ENCODE measurements around the gene HGS. TPM values are rescaled to one million over a fixed set of nuclear protein-coding genes. Genes with fewer than 3 reads are reported as not detected.

HGS gene
- polyA plus RNA-seq, 1 experiment, result 71.5 TPM

GRCh38 chr17:81651692-81652091 is 32.1 kb upstream of the HGS start:
- Histone ChIP-seq H3K4me3 (ENCODE audit: low read depth, low read length) (no peak overlapping the region), H3K9me3 (ENCODE audit: control insufficient read depth, insufficient read depth, low read length) (peaks cover 12% of the 10 kb centered on the region), H3K27me3 (ENCODE audit: control insufficient read depth, insufficient read depth, low read length) (peaks cover 10% of the 10 kb centered on the region), H3K27ac (ENCODE audit: low read depth, low read length) (peak overlapping the region; percentile 11)
- peak; percentile 68 for DNase-seq (ENCODE audit: low read depth, low spot score)
- no peak for TF ChIP-seq CTCF (IDR thresholded peaks at IDR 0.05; ENCODE audit: low read depth, low read length)
- ChIA-PET POLR2A (no interaction called here), CTCF (no interaction called here)

- Histone ChIP-seq H3K27ac (ENCODE audit: low read depth, low read length) (no peak overlapping the region), H3K9me3 (ENCODE audit: control insufficient read depth, insufficient read depth, low read length) (peaks cover 12% of the 10 kb centered on the region), H3K27me3 (ENCODE audit: control insufficient read depth, insufficient read depth, low read length) (peaks cover 8% of the 10 kb centered on the region), H3K4me3 (ENCODE audit: low read depth, low read length) (no peak overlapping the region)
- CTCF ChIA-PET, result no interaction called here
- POLR2A ChIA-PET, result no interaction called here
- DNase-seq (ENCODE audit: low read depth, low spot score), result no peak
- no peak for TF ChIP-seq CTCF (IDR thresholded peaks at IDR 0.05; ENCODE audit: low read depth, low read length)
Observed at GRCh38 chr17:81652906-81653771, 30.7 kb upstream of the HGS start.

GRCh38 chr17:81655378-81656117 is 28.3 kb upstream of the HGS start:
- DNase-seq (ENCODE audit: low read depth, low spot score), result no peak
- Histone ChIP-seq H3K9me3 (ENCODE audit: control insufficient read depth, insufficient read depth, low read length) (no peaks in the 10 kb centered on the region; the same call in 1 of the 2 replicates), H3K27ac (ENCODE audit: low read depth, low read length) (no peak overlapping the region), H3K27me3 (ENCODE audit: control insufficient read depth, insufficient read depth, low read length) (no peaks in the 10 kb centered on the region), H3K4me3 (ENCODE audit: low read depth, low read length) (no peak overlapping the region)
- TF ChIP-seq CTCF (IDR thresholded peaks at IDR 0.05; ENCODE audit: low read depth, low read length), result no peak
- CTCF ChIA-PET, result no interaction called here
- POLR2A ChIA-PET, result no interaction called here

- Histone ChIP-seq H3K27me3 (ENCODE audit: control insufficient read depth, insufficient read depth, low read length) (no peaks in the 10 kb centered on the region), H3K9me3 (ENCODE audit: control insufficient read depth, insufficient read depth, low read length) (no peaks in the 10 kb centered on the region; the same call in 1 of the 2 replicates), H3K27ac (ENCODE audit: low read depth, low read length) (no peak within 1 kb of the TSS), H3K4me3 (ENCODE audit: low read depth, low read length) (no peak within 1 kb of the TSS)
- DNase-seq (ENCODE audit: low read depth, low spot score), result no peak
- no peak for TF ChIP-seq CTCF (IDR thresholded peaks at IDR 0.05; ENCODE audit: low read depth, low read length)
- ChIA-PET POLR2A (interaction anchor here (0.6 kb wide), 1 partner anchor 54 kb away, joined by 7 read pairs; no protein-coding TSS in a partner anchor), CTCF (no interaction called here)
Observed at GRCh38 chr17:81656118-81656743, 27.6 kb upstream of the HGS start, which contains the start of gene PDE6G. PDE6G (minus strand) TSS chr17:81656542; CDS start chr17:81653305, 3,237 bp downstream.

Data from AG04450 (cell line).